NCI-H82 (cell line): ENCODE results near the gene DTNBP1.

ENCODE experiments used
- DNase-seq: peaks from one replicate; lab custom pipeline; 2025; lab: John Stamatoyannopoulos, UW

DTNBP1 gene

DNA sequence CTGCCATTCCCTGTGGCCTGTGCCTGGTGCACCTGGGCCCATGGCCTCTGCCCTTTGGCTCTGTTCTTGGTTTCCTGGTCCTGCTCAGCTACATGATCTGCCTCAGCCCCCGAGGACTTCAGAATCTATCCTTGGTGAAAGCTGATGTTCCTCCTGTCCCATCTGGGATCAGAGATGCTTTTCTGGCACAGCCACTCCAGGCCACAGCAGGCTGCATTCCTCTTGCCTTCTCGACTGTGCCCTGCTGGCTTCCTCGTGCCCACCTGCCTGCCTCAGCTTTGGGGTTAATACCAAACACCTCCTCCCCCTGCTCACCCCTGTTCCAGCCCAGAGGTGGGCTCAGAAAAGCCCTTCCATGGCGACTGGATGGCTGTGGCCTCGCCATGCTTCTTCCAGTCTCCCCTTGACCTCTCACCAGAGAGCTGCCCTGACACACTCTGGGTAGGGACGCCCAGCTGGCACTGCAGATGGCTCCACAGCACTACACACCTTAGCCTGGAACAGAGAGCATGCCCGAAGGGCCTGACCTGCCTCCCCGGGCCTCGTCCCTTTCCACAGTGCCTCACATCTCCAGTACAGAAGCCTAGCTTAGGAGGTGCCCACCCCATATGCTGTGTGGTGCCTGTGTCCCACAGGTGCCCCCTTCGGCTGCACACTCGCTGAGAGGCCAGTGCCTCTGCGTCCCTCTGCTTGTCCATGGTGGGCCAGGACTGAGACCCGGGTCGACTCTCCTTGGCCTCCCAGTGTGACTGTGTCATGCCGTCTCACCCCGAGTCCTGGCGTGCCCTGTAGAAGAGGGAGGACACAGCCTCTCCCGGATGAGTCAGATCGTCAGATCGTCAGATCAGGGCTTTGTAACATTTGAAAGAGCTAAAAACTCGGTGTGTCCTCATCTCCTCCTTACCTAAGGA lies 148.8 kb downstream of the DTNBP1 start:
- DNase-seq = no peak

DNA sequence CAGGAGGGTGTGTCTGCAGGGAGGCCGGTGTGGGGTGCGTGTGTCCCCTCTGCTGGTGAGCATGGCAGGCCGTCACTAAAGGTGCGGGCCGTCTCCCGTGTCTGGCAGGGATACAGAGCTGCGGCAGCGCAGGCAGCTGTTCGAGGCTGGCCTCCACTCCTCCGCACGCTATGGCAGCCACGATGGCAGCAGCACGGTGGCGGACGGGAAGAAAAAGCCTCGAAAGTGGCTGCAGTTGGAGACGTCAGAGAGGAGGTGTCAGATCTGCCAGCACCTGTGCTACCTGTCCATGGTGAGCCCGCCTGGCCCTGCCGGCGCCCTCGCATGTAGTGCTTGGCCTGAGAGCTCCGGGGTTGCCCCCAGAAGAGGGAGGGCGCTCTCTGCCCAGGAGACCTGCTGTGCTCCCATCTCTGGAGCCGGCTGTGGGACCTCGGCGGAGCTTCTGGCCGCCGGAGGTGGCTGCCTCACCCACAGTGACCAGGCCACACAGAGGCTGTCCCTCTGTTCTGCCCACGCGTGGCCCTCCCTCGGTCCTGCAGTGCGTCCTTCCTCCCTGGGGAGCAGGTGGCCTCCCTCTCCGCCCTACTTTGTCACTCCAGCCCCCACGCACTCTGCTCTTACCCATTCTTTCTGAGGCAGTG lies 149.6 kb downstream of the DTNBP1 start:
- no peak for DNase-seq

DNA sequence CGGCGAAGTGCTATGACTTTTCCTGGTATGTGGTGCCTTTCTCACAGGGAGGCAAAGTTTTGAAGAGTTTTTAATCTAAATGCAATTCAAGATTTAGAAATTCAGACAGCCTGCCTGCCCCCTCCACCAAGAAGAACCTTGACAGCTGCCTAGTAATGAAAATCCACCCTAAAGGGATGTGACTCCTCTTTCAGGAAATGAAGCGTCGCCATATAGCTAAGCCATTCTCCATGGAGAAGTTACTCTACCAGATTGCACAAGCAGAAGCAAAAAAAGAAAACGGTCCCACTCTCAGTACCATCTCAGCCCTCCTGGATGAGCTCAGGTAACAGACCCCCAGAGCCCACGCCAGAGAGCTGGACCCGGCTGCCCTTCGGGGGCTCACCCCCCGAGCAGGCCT lies 150.1 kb downstream of the DTNBP1 start:
- DNase-seq = no peak

DNA sequence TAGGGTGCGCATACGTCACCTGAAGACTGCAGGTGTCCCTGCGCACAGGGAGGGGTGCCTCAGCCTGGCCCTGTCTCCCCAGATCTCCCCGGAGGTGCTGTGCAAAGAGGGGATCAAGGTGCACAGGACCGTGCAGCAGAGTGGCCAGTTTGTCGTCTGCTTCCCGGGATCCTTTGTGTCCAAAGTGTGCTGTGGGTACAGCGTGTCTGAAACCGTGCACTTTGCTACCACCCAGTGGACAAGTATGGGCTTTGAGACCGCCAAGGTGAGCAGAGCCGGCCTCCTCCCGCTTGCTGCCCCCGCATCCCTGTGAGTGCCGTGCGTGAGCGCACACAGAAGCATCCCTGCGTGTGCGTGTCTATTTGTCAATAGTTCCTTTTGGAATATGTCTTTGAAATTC lies 150.7 kb downstream of the DTNBP1 start:
- DNase-seq = peak; percentile 44

DNA sequence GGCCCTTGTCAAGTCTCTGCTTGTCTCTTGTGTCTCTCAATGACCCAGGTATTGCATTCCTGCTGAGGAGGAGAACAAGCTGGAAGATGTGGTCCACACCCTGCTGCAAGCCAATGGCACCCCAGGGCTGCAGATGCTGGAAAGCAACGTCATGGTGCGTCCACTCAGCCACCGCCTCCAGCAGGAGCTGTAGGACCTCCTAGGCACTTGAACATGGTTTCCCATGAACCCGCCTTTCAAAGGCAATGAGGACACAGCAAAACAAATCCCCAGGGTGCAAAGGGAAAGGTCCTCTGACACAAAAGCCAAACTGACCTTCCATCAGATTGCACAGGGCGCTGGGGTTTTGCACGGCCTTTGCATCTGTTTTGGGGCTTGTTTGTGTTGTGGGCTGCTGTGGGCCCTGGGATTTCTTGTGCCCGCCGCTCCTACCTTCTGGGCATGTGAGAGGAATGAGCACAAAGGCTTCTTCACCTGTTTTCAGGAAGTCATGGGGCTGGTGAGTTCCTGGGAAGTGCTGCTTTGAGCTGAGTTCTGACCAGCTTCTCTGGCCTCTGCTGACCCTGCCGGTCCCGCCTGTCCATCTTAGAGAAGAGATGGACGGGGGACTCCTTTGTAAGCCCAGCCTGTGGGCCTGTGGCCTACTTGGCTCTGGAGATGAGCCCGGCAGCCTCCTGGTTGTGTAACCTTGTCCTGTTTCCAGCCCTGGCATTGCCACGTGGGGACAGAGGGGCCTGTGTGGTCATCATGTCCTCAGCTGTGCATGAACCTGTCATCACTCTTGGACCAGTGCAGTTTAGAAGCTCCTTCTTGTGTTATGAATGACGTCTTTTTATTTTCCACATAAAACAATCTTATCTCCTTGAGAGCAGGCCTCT lies 151.3 kb downstream of the DTNBP1 start:
- DNase-seq = no peak

DNA sequence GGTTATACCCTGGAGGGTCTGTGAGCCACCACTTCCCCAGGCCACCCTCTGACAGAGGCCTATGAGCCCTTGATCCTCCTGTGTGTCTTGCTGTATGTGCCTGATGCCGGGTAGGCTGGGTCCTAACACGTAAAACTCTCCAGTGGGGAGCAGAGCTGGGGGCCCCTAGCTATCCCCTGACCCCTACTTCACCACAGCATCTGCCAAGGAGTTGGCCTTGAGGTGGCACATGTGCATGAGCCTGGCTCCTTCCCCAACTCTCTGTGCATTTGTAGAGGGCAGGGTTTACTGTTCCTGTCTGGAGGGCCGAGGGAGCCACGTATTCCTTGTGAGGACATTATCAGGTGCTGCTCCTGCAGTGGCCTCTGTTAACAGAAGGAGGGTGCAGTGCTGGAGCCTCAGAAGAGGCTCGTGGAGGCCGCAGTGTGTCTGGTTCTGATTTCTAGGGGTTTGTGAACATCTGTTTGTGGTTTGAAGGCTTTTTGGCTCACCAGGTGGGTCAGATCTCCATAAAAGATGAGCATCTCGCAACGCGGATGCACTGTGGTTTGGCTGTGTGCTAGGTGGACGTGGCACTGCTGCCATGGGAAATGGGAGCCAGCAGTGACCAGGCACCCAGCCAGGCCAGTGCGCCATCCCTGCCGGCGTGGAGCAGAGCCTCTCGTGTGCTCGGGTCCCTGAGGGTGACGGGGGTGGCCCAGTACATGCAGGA lies 152.1 kb downstream of the DTNBP1 start:
- DNase-seq = no peak

DNA sequence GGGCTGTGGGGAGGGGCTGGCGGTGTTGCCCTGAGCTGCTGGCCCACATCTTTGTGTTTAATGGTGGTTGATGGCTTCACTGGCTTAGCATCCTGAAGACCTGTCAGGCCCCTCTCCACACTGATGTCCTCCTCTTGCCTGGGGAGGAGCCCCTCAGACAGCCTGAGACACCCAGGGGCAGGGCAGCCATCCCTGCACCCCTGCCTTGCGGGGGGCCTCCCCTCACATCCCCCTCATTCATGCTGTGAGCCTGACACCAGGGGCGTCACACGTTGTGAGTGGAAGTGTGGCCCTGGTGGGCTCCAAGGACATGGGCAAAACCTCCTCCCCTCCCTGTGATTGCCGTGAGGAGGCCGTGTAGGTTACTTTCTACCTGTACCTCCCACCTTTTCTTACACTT lies 152.7 kb downstream of the DTNBP1 start:
- DNase-seq = no peak

DNA sequence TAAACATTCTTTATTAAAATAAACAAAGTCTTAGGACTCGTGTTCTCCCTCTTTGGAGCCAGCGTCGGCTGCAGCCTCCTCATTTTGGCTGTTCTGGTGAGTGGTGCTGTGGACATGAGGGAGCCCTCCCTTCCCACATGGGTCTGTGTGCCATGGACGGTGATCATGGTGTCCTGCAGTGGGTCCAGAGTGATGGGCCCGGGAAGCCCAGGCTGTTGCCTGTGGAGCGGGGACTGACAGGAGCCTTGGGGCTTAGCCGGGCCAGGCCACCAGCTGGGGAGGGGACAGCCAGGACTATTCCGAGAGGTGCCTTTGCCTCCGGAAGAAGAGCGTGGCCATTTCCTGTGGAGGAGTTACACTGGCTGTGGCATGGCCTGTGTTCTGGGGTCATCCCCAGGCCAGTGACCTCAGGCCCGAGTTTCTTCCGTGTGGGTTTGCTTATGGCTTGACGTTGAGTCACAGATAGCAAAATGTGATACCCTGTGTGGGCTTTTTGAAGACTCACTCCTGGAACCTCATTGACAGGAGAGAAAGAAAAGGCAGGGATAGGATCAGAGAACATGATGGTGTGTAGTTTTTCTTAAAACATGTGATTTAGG lies 153.4 kb downstream of the DTNBP1 start:
- no peak for DNase-seq

DNA sequence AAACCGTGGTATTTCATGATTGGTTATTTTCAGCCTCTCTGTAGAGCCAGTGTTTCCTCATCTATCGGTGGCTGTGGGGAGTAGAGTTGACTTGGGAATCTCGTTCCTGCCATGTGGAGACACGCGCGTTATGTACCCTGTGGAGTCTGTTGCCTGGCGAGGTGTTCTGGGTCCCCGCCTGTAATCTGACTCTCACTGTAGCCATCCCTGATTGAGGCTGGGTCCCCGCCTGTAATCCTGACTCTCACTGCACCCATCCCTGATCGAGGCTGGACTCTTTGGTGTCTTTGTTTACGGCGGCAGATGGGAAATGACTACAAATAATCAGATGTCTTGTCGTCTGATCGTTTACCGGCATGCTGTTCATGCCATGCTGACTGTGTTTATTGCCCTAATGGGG lies 153.9 kb downstream of the DTNBP1 start:
- peak; percentile 28 for DNase-seq

DNA sequence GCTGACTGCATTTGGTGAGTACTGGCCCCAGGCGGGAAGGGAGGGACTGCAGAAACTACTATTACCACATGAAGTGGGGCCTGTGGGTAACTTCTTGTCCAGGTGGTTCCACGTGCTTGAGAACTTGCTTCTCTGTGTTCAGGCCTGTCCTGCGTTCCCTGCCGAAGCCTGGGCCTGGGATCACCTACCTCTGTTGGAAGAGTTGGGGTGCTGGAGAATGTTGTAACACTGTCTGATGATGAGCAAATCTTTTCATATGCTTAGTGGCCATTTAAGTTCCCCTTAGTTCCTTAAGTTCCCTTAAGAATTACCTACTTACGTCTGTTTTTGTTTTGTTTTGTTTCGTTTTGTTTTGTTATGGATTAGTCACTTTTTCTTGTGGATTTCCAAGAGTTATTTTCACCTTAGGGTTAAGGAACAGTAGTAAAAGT lies 154.4 kb downstream of the DTNBP1 start:
- DNase-seq = no peak

DNA sequence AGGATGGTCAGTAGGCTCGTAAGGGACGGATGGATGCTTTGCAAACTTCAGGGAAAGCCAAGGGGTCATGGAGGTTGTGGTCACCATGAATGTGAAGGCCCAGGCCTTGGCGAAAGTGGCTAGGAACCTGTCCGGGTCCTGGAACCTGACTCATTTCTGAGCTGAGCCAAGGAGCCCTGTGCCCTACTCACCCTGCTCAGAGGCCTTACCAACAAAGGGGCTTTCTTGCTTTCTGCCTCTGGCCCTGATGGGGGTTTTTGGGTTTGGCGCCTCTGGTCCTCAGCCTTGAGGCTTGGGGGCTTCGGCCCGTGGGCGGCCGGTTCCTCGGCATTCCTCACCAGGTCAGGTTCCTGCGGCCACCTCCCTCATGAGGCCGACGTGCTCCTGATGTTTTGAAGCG lies 155.1 kb downstream of the DTNBP1 start:
- DNase-seq = no peak

DNA sequence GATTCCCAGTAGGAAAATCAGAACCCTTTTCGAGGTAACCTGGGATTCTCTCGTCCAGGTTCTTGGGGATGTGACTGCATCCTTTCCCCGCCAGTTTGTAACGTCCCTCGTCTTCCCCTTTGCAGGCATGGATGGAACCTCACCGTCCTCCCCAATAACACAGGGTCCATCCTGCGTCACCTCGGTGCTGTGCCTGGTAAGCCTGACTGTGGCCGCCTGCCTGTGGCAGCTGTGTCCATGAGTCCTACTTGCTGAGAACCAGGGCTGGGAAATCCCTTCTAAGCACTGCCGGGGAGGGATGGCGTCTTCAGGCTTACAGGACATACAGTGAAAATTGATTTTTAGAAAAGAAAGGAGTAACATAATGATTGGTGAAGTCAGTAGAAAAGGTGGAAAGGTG lies 155.6 kb downstream of the DTNBP1 start:
- no peak for DNase-seq

DNA sequence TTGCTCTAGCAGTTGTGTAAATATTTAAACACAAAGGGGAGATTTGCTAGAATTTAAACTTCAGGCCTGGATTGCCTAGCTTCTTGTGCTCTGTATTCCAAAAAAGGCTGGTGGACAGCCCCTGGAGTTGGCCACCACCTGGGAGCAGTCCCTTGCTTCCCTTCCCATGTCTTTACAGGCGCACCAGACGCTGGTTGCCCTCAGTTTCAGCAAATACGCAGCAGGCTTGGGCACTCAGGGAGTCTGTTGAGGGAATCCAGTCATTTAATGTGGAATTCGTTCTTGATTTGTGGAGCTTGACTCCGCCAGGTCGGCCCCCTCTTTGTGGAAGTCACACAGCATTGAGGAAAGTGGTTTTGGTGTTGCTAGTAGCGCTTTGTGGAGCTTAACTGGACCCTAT lies 156.8 kb downstream of the DTNBP1 start:
- DNase-seq = no peak

DNA sequence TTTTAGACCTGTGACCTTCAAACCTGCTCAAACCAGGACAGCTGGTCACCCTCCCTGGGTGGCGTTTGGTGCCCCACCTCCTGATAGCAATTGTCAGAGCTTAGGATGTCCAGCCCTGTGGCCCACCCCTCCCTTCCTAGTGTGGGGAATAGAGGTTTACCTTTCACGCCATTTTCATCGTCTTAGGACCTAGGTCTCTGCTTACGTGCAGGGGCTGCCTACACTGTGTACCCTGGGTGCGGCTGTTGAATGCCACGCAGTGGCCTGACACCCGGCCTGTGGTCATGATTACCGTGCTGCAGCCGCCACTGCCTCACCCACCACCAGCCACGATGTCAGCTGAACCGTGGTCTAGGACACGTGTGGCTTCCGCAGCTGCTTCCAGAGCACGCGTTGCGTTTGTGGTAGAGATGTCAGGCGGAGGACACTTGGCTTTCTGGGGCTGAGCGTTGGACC lies 157.3 kb downstream of the DTNBP1 start:
- no peak for DNase-seq

DNA sequence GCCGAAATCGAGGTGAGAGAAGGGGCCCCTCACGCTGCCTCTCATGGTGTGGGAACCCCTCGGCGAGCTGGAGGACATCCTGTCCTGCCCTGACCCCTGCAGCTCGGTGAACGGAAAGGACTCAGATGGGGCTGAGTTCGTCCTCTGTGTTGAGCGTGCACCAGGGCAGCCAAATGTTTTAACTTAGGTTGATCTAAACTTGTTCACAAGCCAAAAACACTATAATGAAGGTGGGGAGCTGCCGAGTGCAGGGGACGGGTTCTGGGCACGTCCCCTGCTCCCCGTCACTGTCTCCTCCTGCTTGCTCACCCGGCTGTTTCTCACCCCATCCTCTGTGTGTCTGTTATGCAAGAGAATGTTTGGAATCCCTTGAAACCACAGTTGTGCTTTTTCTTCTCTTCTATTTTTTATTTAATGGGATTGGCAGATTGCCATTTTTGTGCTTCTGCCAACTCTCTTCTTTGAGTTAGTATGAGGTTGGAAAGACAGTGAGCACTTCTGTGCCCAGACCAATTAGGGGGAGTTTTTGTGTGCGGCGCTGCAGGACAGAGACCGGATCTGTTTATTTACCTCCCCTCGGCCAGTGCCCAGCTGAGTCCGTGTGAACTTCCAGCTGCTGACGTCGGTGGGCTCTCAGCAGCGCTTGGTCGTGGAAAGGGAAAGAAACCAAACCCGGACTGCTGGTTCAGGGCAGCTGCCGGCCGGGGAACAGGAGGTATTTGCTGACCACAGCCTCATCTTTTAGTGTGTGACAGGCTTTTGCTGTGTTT lies 158.1 kb downstream of the DTNBP1 start:
- no peak for DNase-seq

DNA sequence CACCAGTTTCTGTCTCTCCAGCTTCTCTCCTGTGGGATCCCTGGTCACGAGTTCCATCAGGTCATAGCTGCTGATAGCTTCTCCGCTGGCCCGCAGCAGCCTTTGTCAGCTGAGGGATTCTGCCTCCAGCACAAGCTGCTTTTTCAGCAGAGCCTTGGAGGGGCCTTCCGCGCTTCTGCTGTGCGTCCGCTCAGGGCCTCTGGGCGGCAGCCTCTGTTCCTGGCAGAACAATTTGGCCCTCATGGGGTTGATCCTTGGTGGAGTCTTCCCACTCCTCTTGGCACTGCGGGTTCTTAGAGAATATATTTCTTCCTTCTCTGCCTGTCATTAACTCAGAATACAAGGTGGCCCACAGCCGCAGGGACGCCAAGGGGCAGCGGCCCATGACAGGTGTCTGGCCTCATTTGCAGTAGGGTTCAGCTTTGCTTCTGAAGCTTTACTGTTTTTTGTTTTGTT lies 158.8 kb downstream of the DTNBP1 start:
- no peak for DNase-seq

DNA sequence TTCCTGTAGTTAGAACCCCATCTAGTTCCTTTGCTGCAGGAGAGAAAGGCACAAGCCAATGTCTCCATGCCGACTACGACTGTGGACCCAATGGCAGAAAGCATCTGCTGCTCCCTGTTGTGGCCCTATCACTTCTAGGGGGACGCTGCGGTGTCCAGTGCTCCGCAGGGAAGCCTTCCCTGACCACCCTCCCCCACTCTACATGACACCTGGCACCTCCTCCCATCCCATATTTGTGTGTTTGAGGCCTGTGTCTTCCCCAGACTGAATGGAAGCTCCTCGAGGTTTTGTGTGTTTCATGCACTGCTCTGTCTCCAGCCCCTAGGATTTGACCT lies 159.5 kb downstream of the DTNBP1 start:
- DNase-seq = no peak

DNA sequence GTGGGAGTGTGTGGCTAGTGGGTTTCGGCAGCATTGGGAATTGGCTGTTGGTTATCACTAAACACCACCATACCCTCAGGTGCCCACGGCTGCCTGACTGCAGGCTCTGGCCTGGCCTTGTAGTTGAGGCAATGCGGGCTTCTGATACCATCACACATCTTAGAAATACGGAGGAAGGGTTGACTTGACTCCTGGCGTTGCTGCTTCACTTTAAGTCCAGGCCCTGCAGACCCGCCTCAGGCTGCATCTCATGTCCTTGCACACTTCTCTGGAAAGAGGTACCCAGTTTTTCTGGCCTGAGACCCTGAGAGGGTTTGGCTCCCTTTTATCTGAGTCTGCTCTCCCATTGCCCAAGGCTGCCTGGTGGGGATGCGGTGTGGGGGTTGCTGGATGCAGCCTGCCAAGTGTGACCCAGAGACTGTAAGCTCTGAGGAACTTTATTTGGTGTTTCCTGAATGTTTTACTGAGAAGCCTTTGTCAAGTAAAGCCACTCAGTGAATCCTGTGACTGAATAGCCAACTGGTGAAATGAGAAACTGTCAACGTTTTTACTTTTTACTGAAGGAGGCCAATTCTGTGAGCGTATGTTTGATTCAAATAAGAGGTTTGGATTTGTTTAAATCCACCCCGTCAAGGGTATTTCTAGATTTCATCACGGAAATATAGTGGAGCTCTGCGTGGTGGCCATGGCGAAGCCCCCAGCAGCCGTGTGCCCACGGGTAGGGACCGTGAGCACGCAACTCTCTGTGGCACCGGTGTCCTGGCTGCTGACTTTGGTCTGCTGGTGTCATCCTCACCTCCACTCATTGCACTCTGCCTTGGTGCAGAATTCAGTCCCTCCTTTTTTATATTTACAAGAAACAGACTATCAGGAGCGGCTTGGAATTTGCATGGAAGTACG lies 160.1 kb downstream of the DTNBP1 start:
- DNase-seq = no peak

DNA sequence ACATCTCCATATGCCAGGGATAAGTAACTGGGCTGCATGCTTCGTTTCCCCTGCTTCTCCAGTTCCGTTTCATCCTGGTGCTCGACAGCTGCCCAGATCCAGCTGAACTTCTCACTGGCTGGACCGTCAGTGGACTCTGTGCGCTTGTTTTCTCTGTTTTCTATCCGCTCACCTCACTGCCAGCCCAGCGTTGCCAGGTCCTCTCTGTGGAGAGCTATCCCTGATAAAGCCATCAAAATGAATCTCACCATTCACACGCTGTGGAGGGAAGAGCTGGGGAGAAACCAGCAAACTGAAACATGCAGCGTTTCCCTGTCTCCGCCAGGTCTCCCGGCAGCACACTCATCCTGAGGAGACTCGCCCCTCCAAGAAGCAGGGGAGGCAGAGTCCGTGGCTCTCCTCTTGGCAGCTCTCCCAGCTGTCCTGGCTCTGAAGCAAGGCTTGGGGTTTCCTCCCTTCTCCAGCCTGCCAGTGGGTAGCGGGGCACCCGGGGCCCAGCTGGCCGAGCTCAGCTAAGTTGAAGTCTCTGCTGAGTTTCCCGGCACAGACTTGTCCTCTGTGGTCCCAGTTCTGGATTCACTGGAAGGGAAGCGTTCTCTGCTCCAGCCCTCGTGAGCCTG lies 160.9 kb downstream of the DTNBP1 start:
- no peak for DNase-seq
